ENCODE results near the gene PSMA6.

PSMA6 gene

DNA sequence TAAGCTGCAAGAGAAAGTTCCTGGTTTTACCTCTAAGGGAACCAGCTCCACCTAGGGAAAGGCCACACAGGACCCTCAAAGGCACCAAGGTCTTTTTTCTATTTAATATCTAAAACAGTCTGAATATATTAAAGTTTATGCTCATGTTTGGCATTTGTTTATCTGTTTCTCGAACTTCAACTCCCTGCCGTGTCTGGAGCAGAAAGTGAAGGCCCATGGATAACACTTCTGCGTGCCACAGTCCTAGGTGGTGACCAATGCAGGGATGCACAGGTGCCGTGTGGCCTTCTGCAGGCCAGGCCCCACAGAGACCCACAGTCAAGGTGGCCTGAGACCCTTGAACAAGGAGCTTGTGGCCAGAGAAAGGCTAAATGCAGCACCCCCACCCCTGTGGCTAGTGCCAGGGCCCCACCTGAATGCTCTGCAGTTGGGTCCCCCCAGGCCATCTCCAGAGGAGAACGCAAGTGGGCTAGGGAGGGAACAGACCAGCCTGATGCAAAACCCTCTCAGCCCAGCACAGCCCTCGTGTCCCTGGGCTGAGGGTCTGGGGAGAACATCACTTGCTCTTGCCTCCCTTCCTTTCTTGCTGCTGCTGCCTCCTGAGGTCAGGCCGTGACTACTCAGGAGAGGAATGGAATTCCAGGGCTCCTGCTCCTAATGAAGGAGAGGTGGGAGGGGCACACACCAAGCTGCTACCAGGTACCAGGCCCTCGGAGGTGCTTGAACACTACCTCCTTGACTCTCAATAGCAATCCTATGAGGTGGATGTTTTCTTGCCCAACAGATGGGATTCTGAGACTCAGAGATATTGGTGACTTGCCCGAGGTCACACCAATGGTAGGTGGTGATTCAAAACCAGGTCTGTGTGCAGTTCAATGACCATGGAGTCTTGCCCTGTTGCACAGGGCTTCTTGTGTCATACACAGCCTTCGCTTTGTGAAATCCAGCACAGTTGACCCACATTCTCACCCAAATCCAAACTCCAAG is 45.4 kb downstream of the PSMA6 start:
- CTCF ChIA-PET = interaction anchor here (0.6 to 0.7 kb wide), 2 partner anchors 58 to 732 kb away, joined by 3 read pairs; no protein-coding TSS in a partner anchor

More for the DNA sequence above, 45.4 kb downstream of the PSMA6 start:
- Histone ChIP-seq H3K4me3 (ENCODE audit: low read depth, low read length) (no peak overlapping the region), H3K36me3 (ENCODE audit: control insufficient read depth in 2 of 2, insufficient read depth in 1 of 2, low read length in 2 of 2) (no peaks in the 10 kb centered on the region), H3K4me1 (ENCODE audit: control insufficient read depth, insufficient read depth, low read length) (0 out of 2 replicates have a peak, but pooled peaks cover 3% of the 10 kb centered on the region), H3K27ac (ENCODE audit: extremely low read depth, low read depth, low read length) (no peak overlapping the region), H3K9me3 (ENCODE audit: control insufficient read depth, insufficient read depth, low read depth, low read length) (no peaks in the 10 kb centered on the region)
- POLR2A ChIA-PET = interaction anchor here (0.6 kb wide), 1 partner anchor 724 kb away, joined by 5 read pairs; no protein-coding TSS in a partner anchor
- TF ChIP-seq GLI4 (tag by site-specific recombination; IDR thresholded peaks at IDR 0.05) (no peak), ZFP41 (tag by site-specific recombination; IDR thresholded peaks at IDR 0.05; ENCODE audit: borderline replicate concordance) (no peak), ZNF391 (tag by site-specific recombination; IDR thresholded peaks at IDR 0.05; ENCODE audit: borderline replicate concordance, low read depth) (no peak), SP2 (tag by site-specific recombination; IDR thresholded peaks at IDR 0.05) (no peak), YY2 (tag by site-specific recombination; IDR thresholded peaks at IDR 0.05) (no peak), HIC1 (tag by site-specific recombination; IDR thresholded peaks at IDR 0.05) (no peak), KLF16 (tag by site-specific recombination; IDR thresholded peaks at IDR 0.05) (no peak), ZNF514 (tag by site-specific recombination; IDR thresholded peaks at IDR 0.05) (no peak), ZNF561 (tag by site-specific recombination; IDR thresholded peaks at IDR 0.05; ENCODE audit: borderline replicate concordance) (no peak), ZNF404 (tag by site-specific recombination; IDR thresholded peaks at IDR 0.05) (no peak), ZNF544 (tag by site-specific recombination; IDR thresholded peaks at IDR 0.05) (no peak), ZNF664 (tag by site-specific recombination; IDR thresholded peaks at IDR 0.05) (no peak), ZNF184 (tag by site-specific recombination; IDR thresholded peaks at IDR 0.05) (no peak), ZNF221 (tag by site-specific recombination; IDR thresholded peaks at IDR 0.05; ENCODE audit: borderline replicate concordance) (no peak), ZNF513 (tag by site-specific recombination; IDR thresholded peaks at IDR 0.05) (no peak), ZNF707 (tag by site-specific recombination; IDR thresholded peaks at IDR 0.05) (no peak), HOXD13 (CRISPR knock-in tag; IDR thresholded peaks at IDR 0.05; ENCODE audit: borderline replicate concordance) (no peak)
- TF ChIP-seq, protein P1, sequence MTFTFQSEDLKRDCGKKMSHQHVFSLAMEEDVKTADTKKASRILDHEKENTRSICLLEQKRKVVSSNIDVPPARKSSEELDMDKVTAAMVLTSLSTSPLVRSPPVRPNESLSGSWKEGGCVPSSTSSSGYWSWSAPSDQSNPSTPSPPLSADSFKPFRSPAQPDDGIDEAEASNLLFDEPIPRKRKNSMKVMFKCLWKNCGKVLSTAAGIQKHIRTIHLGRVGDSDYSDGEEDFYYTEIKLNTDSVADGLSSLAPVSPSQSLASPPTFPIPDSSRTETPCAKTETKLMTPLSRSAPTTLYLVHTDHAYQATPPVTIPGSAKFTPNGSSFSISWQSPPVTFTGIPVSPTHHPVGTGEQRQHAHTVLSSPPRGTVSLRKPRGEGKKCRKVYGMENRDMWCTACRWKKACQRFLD (tag by site-specific recombination; IDR thresholded peaks at IDR 0.05) = no peak
- TF ChIP-seq, protein P2, sequence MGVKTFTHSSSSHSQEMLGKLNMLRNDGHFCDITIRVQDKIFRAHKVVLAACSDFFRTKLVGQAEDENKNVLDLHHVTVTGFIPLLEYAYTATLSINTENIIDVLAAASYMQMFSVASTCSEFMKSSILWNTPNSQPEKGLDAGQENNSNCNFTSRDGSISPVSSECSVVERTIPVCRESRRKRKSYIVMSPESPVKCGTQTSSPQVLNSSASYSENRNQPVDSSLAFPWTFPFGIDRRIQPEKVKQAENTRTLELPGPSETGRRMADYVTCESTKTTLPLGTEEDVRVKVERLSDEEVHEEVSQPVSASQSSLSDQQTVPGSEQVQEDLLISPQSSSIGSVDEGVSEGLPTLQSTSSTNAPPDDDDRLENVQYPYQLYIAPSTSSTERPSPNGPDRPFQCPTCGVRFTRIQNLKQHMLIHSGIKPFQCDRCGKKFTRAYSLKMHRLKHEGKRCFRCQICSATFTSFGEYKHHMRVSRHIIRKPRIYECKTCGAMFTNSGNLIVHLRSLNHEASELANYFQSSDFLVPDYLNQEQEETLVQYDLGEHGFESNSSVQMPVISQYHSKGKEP (tag by site-specific recombination; IDR thresholded peaks at IDR 0.05) = no peak
- TF ChIP-seq, protein P3, sequence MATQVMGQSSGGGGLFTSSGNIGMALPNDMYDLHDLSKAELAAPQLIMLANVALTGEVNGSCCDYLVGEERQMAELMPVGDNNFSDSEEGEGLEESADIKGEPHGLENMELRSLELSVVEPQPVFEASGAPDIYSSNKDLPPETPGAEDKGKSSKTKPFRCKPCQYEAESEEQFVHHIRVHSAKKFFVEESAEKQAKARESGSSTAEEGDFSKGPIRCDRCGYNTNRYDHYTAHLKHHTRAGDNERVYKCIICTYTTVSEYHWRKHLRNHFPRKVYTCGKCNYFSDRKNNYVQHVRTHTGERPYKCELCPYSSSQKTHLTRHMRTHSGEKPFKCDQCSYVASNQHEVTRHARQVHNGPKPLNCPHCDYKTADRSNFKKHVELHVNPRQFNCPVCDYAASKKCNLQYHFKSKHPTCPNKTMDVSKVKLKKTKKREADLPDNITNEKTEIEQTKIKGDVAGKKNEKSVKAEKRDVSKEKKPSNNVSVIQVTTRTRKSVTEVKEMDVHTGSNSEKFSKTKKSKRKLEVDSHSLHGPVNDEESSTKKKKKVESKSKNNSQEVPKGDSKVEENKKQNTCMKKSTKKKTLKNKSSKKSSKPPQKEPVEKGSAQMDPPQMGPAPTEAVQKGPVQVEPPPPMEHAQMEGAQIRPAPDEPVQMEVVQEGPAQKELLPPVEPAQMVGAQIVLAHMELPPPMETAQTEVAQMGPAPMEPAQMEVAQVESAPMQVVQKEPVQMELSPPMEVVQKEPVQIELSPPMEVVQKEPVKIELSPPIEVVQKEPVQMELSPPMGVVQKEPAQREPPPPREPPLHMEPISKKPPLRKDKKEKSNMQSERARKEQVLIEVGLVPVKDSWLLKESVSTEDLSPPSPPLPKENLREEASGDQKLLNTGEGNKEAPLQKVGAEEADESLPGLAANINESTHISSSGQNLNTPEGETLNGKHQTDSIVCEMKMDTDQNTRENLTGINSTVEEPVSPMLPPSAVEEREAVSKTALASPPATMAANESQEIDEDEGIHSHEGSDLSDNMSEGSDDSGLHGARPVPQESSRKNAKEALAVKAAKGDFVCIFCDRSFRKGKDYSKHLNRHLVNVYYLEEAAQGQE (tag by site-specific recombination; IDR thresholded peaks at IDR 0.05) = no peak
